HG03108 (cell line): Measurements from ENCODE around the gene PDIA3.
"Not testable (repeated sequence)": the region's sequence is repeated elsewhere in the genome, so short reads cannot be mapped to it uniquely, and the experiment has no call there.

Experiments used
- ATAC-seq: cut with Tn5 transposase; IDR thresholded peaks from one replicate; pipeline ENCODE4 v1.9.1; 2021; ENCODE audit warnings: moderate library complexity; ENCODE audit not compliant: unreplicated experiment

The PDIA3 gene

DNA sequence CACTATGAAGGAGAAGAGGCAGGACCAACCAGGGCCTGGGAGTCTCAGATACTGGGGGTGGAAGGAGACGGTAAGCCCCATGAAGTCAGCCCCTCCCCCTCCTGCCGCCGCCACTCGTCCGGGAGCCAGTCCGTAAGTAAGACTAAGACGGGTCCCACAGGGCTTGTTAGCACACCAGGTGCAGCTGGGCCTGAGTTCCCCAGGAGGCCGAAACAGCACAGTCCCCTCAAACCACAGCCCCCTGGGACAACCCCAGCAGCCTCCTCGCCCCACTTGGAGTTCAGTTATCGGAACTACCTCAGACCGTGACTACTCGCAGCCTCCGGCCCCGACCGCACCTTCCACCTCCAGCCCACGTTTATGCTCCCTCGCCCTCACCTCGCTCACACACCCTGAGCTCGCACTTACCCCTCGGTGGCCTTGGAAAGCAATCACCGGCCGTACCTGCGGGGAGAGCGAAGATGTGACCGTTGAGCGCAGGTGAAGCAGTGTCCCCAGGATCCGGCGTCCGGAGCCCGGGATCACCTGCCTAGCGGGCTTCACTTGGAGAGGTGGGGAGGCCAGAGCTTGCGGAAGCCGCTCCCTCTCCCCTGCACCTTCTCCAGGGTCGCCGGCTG, 30.0 kb downstream of the PDIA3 start:
- peak; percentile 63 for ATAC-seq

DNA sequence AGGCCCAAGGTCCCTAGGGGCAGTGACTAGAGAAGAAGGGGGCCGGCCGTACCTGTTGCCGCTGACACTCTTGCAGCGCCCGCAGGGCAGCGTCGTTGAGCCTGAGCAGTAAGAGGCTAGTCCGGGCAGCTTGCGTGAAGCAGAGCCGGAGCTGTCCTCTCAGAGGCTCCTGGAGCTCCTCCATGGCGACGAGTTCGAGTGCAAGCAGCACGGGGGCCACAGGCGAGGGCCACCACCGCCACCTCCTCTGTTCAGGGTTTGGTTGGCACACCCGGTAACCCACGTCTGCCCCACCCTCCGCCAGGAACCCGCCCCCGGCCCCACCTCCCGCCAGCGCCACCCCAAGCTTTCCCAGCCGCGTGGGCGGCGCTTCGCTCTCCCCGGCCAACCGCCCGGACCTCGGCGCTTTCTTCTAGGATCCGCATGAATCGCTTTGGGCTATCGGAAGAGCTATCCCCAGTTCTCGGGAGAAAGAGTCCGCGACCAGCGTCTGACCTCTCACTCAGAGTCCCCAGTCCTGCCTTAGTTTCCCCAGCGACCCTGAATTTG, 30.6 kb downstream of the PDIA3 start, which contains the start of gene ELL3:
ELL3 (minus strand) TSS at position 249 of the 549 bp plus-strand sequence; CDS start at position 184, 65 bp downstream.
- peak; percentile 31 for ATAC-seq

DNA sequence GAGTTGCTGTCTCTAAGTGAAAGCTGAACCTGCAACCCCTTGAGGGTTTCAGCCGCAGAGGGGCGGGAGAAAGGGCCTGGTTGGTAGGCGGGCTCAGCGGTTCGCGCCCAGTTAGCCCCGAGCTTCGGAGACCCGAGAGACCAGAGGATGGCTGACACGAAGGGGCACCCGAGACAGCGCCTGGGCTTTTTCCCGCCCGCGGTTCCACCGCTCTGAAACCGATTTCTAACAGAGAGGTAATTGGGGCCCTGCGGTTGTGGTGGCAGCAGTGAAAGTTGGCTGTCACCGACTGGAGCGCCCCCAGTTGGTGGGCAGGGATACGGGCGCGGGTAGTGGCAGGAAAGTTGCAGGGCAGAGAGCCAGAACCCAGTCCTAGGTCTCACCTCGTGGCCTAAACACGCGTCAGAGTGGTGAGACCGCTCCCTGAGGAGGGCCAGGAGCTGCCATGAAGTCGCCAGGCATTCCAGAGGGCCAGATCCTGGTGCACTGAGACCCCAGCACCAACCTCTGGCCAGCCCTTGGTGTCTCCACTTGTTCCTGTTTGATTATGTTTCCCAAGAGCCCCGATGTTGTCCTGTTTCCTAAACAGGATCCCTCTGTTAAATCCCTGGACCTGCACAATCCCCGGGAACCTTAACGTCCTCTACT, 31.2 kb downstream of the PDIA3 start:
- peak; percentile 36 for ATAC-seq

DNA sequence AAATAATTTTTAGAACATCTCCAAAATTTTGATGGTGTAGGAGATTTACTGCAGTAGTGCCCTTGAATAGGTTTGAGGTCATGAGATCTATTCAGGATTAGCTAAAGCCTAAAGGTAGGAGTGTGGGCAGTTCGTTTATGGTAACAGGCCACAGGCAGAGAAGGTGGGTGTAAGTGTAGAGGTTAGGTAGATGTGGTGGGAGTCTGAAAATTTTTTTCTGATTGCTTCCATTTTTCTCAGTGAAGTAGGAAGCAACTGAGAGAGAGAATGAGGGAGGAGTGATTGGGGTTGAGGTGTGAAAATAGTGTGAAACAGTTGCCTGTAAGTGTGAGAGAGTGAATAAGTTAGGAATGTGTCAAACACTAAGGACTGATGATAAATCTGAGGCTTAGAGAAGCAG, 32.8 kb downstream of the PDIA3 start:
- ATAC-seq = no peak

DNA sequence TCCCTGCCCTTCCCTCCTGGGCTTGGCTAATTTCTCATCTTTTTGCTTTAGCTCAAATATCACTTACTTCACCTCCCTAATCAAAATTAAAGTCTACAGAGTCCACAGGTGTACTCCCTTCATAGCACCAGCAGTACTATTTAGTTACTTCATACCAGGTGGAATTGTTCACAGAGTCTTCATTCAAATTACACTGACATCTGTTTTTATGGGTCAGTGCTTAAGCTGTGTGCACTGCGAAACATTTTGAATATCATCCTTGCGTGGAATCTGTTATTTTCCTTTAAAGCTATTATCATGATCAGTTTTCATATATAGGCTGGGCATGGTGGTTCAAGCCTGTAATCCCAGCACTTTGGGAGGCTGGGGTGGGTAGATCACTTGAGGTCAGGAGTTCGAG, 43.2 kb downstream of the PDIA3 start:
- ATAC-seq = no peak

DNA sequence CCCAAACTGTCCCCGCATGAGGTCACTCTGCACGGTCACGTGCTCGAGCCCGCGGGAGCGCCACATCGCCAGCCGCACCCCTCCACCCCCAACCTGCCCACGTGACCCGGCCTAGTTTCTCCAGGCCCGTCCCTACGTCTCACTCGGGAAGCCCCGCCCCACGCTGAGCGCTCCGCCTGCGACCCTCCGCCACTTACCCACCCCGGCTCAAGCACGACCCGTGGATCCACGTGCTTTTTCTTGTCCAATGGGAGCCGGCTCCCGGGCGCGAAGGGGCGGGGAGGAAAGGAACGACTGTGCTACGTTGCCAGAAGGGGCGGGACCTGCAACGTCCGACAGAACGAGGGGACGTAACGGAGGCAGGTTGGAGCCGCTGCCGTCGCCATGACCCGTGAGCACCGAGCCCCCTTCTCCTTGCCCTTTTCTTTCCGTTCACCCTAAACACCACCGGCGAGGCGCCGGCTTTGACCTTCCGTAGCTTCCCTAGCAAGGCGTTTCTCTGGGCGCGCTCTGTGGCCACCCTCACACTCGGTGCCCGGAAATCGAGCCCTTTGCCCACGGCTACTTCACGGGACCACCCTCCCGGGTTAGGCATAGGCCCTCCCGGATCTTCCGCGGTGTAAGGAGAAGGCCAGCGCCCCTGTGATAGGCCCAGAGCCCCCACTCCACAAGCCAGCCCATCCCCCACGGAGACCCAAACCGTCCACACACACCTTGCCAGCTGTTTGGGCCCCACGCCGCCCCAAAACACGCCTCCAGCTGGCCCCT, 45.9 kb downstream of the PDIA3 start, which contains the start of gene SERF2:
SERF2 (plus strand) TSS at position 328 of the 768 bp plus-strand sequence; CDS start at position 385, 57 bp downstream.
- ATAC-seq = peak; percentile 89

DNA sequence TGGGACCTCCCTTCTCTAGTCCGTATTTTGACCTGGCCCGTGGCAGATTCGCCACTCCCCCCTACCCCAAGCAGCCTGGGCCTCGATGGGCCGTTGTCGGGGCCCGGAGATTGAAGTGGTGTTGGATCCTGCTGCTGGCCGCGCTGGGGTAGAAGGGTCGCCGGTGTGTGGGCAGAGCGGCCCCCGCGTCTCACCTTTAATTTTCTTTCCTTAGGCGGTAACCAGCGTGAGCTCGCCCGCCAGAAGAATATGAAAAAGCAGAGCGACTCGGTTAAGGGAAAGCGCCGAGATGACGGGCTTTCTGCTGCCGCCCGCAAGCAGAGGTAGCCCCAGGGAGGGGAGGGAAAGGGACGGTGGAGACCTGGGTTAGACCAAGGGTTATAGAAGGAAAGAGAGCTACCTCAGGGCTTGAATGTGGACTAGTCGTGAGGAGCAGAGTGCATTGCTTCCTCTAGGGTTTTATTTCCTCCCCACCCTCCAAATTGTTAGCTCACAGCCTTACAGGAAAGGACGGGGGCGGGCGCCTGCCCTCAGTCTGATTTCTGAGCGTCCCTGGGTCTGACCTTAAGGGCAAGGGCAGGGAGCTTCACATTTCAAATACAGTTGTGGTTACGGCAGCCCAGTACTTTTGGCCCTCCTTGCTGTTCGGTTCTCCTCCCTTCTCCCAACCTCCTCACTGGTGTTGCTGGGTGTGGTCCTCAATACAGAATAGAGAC, 46.7 kb downstream of the PDIA3 start:
- no peak for ATAC-seq

DNA sequence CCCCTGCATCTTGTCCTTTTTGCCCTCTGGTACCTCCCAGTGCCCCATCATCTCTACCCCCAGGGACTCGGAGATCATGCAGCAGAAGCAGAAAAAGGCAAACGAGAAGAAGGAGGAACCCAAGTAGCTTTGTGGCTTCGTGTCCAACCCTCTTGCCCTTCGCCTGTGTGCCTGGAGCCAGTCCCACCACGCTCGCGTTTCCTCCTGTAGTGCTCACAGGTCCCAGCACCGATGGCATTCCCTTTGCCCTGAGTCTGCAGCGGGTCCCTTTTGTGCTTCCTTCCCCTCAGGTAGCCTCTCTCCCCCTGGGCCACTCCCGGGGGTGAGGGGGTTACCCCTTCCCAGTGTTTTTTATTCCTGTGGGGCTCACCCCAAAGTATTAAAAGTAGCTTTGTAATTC, 47.4 kb downstream of the PDIA3 start:
- ATAC-seq = no peak

DNA sequence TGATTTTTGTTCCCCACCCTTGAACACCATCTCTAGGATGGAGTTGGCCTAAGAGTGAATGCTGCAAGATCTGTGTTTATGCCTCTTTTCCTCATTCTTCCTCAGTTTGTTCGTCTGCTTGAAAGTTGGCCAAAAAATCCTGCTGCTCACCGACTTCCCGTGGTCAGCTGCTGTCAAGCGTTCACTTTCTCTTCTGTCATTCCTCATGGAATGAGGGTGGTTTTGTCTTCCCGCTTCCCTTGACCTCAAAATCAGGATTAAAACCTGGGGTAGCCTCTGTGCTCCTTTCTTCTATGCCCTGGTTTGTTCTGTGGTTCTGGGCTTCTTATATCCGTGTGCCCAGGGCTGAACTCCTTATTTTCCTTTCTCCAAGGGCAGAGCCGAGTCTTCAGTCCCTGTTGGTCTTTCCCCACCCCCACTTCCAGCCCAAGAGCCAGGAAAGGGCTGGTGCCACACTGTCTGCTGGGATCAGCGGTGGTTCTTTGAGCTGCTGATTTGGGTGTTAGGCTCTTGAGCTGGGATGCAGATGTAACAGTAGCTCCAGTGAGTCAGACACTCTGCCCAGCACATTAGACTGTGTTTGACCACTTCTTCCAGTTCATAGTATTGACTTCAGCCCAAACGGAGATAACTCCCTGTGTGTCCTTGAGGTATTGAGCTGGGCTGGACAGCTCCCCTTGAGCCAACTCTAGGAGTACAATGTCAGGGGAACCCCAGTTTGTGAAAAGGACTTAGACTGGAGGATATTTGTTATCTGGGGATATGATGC, 48.2 kb downstream of the PDIA3 start:
- no peak for ATAC-seq

DNA sequence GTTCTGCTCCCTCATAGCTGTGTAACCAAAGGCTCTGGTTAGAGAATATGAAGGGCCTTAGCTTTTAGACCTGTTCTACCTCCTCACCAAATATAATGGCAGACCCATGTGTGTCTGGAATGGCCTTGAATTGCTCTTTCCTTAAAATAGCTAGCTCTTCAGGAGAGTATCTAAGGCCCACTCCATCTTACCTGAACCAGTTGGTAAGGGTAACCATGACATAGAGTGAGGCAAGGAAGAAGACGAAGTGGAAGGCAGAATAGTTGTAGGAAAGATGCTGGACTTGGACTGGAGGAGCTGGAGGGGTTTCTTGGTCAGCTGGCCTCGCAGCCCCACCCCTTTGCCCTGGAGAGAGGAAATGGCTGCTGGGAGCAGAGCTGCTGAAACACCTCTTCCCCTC, 49.0 kb downstream of the PDIA3 start:
- no peak for ATAC-seq

DNA sequence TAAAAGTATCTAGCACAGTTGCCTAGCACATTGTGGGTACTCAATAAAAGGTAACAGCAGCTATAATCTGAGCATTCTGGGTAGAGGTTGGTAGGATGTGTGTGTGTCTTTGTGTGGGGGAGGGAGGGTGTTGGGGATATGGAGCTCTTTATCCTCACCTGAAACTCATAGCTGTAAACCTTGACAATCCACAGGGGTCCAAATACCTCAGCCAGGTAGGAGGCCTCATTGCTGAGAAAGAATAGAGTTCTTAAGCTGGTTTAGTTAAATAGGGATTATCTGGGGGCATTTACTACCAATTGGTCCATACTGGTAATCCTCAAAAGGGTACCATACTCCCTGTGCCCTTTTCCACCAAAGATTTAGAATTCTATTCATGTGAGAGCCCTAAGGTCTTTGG, 49.8 kb downstream of the PDIA3 start:
- no peak for ATAC-seq

DNA sequence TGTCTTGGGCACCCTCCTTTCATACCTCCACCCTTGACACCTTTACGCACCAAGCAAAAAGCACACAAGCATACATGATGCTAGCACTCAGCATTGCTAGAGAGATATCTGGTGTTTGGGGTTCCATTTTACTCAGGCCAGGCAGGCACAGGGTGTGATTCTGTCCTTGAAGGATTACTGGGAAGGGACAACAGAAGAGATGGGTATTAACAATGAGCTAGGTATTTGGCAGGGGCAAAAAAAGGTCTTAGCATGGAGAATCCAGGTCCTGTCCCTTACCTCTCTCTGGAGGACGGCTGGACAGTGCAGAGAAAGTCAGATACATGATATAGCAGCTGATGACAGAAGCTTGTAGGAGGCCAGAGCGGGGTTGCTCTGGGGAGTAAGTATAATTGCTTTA, 50.3 kb downstream of the PDIA3 start:
- ATAC-seq = no peak

DNA sequence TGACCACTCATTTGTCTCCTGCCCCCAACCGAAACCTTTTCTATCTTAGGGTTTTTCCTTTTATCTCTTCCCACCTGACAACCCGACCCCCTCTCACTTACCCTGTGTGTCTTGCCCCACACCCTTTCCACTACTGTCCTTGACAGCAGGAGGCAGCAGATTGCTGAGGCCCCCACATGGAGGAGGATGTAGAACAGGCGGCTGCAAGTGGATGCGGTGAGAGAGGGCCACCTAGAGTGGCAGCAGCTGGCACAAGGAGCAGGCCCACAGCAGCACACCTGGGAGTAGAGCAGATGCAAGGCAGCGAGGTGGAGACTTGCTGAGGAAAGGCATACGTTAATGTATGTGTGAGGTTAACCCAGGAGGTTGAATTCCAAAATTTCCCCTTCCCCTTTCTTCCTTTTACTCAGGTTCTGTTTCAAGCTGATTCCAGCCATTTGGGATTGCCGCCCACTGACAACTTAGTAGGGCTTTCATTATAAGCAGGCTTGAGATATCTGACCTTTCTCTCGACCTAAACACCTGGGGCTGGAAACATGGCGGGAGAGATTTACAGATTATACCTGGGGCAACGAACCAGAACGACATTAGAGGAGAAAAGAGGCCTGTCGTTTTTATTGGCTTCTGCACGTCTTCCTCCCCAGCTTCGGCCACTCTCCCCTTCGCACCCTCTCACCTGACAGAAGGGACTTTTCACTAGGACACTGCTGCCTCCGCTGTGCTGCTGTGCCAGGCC, 53.1 kb downstream of the PDIA3 start:
- ATAC-seq = no peak

DNA sequence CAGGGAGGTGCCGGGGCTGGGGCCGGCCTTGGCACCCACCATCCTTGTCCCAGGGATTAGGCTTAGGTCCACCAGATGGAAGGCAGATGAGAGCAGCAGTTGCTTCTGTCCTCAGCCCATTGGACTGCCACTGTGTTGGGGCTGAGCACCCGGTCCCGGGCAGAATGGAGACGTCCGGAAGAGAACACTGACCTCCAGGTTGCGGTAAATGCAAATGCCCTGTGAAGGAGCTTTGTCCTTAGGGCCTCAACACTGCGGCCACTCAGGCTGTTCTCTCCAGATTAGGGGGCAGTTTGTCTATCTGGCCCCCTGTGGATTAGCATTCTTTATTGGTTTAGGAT, 53.7 kb downstream of the PDIA3 start, which contains the start of gene SERINC4:
SERINC4 (minus strand) TSS at position 276 of the 341 bp plus-strand sequence; CDS start at position 42, 234 bp downstream.
- no peak for ATAC-seq

DNA sequence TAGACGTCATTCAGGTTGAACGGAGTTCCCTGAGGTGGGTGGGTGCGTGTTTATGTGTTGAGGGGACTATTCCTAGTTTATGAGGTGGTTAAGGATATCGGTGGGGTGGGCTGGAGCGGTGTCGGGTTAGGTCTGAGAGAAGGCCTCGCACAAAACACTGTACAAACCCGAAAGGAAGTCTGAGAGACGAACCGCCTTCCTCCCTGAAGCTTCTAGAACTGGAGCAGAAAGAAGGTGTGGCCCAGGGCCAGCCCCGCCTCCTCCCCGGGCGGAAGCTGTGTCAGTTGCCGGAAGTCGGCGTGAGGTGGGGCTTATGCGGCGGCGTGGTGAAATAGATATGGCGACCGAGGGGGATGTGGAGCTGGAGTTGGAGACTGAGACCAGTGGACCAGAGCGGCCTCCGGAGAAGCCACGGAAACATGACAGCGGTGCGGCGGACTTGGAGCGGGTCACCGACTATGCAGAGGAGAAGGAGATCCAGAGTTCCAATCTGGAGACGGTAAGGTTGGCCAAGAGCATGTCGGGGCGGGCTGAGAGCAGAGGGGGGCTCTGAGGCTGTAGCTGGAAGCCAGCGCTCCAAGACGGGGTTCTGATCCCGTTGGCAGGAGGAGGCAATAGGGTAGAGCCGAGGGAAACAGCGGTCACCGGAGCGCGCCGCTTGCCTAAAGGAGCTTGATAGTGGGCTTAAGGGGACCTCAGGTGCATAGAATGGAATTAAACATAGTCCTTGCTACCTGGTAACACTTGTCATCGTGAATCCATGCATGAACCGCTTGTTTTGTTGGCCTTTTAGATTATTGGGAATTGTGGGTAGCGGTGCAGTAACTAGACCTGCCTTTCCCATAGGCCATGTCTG, 54.3 kb downstream of the PDIA3 start, which contains the start of gene HYPK:
HYPK (plus strand) TSS at position 314 of the 856 bp plus-strand sequence; CDS start at position 338, 24 bp downstream.
- peak; percentile 85 for ATAC-seq

DNA sequence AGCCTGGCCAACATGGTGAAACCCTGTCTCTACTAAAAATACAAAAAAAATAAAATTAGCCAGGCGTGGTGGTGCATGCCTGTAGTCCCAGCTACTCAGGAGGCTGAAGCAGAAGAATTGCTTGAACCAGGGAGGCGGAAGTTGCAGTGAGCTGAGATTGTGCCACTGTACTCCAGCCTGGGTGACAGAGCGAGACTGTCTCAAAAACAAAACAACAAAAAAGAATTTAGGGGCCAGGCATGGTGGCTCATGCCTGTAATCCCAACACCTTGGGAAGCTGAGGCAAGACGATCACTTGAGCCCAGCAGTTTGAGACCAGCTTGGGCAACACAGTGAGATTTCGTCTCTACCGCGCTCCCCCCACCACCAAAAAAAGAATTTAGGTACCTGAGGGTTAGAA, 56.4 kb downstream of the PDIA3 start:
- not testable (repeated sequence) for ATAC-seq

DNA sequence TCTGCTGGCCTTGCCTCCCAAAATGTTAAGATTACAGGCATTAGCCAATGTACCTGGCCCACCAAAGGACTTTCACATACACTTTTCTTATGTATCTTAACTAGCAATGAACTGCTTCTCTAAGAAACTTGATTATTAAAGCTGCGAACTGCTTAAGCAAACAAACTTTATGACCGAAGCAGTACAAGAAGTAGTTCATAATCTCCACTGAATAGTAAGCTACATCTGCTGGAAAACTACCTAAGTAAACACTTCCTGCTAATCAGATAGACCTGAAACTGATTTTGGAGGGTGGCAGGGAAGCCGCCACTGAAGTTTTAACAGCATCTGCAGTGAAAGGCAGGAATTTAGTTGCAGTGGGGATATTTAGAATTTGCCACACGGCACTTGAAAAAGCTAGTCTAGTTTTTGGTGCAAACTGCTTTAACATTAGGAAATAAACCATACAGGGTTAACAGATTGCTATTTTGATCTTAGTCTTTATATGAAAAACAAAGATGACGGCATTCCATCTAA, 62.3 kb downstream of the PDIA3 start:
- no peak for ATAC-seq
